K562 (cell line): Measurements from ENCODE around the gene BLOC1S4. TPM values are rescaled to one million over a fixed set of nuclear protein-coding genes. Genes with fewer than 3 reads are reported as not detected.

Experiments
- ADNP ChIP-seq: fragments of 200-800 bp; sonication (Bioruptor generic); IDR thresholded peaks from 2 replicates; pipeline ENCODE4 v1.6.1; 2016; ENCODE audit warnings: missing genetic modification characterization, missing compliant biosample characterization
- BCOR ChIP-seq: fragments of 450-650 bp; IDR thresholded peaks from 2 replicates; pipeline ENCODE4 v1.6.1; 2016
- CC2D1A ChIP-seq: fragments of 450-650 bp; IDR thresholded peaks from 2 replicates; pipeline ENCODE4 v1.6.1; 2017; ENCODE audit warnings: mild to moderate bottlenecking
- FOSL1 ChIP-seq: fragments of 200-800 bp; sonication (Bioruptor generic); conservative IDR thresholded peaks from 2 replicates; pipeline ENCODE4 v1.6.1; 2016; ENCODE audit warnings: missing genetic modification characterization, missing compliant biosample characterization
- LEF1 ChIP-seq: fragments of 450-650 bp; IDR thresholded peaks from 2 replicates; pipeline ENCODE4 v1.6.1; 2016; ENCODE audit warnings: mild to moderate bottlenecking
- MYC ChIP-seq, 2 experiments: fragments of 250-450 bp in 1 of 2; sonication (Bioruptor Pico) in 1 of 2; IDR thresholded peaks; 2 replicates each; pipeline versions ENCODE4 v1.5.1 to v1.6.1; 2012 to 2021; ENCODE audit warnings: low read depth in 2 of 2, borderline replicate concordance in 1 of 2, improper control_type of control experiment in 1 of 2, low read length in 1 of 2, mild to moderate bottlenecking in 1 of 2, moderate library complexity in 1 of 2
- RBFOX2 ChIP-seq: fragments of 200-400 bp; formaldehyde crosslinking; IDR thresholded peaks from 2 replicates; pipeline ENCODE4 v1.6.1; 2017; ENCODE audit warnings: low read depth, mild to moderate bottlenecking, low read length, moderate library complexity
- SP1 ChIP-seq: sonication (generic); formaldehyde crosslinking; IDR thresholded peaks from 2 replicates; pipeline ENCODE4 v1.8.1; 2022; ENCODE audit warnings: mild to moderate bottlenecking, missing genetic modification reagents
- ZNF431 ChIP-seq: sonication (generic); formaldehyde crosslinking; IDR thresholded peaks from 2 replicates; pipeline ENCODE4 v1.8.0; 2022; ENCODE audit warnings: mild to moderate bottlenecking, missing genetic modification reagents
- polyA plus RNA-seq, 8 experiments: library from polyadenylated mRNA; depleted of rRNA in 4 of 8; stranded (reverse) in 5 of 8; unstranded in 3 of 8; fragments of >200 nt; fragmentation: Nextera tagmentation in 2 of 8; fragmentation: Illumina TruSeq in 1 of 8; extraction: Ambion mirVana in 2 of 8; extraction: Trizol in 1 of 8; gene quantifications; 2 replicates each; pipeline versions ENCODE4 v1.2.1 to v1.2.3, GENCODE V29; 2011 to 2014; ENCODE audit warnings: inconsistent platforms in 1 of 8, missing spikeins in 1 of 8
- total RNA-seq, 7 experiments: library from RNA; depleted of rRNA in 6 of 7; stranded (reverse); fragments of >200 nt in 6 of 7; fragmentation: Illumina TruSeq in 2 of 7; extraction: Trizol in 2 of 7; gene quantifications; 2 replicates each; pipeline versions ENCODE4 v1.2.1 to v1.2.3, GENCODE V29; 2011 to 2021; ENCODE audit warnings: low replicate concordance in 1 of 7
- TF ChIP-seq, protein P1 (sequence below): fragments of 200-600 bp; sonication (generic); IDR thresholded peaks from one replicate; pipeline ENCODE4 v1.6.1; 2012; ENCODE audit warnings: mild to moderate bottlenecking, low read depth, low read length, inconsistent platforms
- TF ChIP-seq, protein P2 (sequence below): fragments of 200-400 bp; formaldehyde crosslinking; IDR thresholded peaks from 2 replicates; pipeline ENCODE4 v1.6.1; 2017; ENCODE audit warnings: mild to moderate bottlenecking, low read depth, low read length, moderate library complexity

BLOC1S4 gene
- total and polyA plus RNA-seq, 9 of the 15 experiments (the other 6 are each of a cell fraction or from before 2014, with no cell fraction given), result 3.1 to 31.6 (median 11.2) TPM

DNA sequence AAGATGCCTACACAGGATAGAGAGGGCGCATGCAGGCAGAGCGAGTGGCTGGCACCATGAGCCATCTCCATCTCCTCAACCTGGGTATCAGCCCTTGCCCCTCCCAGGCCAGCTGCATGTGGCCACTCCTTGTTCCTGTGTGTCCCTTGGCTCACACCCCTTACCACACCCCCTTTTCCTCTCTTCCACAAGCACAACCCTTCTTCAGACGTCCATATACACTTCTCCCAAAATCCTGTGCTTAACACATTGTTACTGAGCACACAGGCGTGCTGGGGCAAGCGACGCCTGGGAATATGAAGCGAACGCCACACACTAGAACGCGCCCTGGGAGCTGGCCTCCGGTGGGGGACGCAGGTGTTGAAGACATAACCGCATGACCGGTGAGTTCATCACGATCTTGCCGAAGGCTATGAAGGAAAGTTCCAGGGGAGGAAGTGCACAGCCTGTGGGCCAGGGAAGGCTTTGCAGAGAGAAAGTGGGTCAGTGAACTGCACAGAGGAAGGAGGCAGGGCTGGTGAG lies 47.4 kb downstream of the BLOC1S4 start (continued):
- TF ChIP-seq, protein P1, sequence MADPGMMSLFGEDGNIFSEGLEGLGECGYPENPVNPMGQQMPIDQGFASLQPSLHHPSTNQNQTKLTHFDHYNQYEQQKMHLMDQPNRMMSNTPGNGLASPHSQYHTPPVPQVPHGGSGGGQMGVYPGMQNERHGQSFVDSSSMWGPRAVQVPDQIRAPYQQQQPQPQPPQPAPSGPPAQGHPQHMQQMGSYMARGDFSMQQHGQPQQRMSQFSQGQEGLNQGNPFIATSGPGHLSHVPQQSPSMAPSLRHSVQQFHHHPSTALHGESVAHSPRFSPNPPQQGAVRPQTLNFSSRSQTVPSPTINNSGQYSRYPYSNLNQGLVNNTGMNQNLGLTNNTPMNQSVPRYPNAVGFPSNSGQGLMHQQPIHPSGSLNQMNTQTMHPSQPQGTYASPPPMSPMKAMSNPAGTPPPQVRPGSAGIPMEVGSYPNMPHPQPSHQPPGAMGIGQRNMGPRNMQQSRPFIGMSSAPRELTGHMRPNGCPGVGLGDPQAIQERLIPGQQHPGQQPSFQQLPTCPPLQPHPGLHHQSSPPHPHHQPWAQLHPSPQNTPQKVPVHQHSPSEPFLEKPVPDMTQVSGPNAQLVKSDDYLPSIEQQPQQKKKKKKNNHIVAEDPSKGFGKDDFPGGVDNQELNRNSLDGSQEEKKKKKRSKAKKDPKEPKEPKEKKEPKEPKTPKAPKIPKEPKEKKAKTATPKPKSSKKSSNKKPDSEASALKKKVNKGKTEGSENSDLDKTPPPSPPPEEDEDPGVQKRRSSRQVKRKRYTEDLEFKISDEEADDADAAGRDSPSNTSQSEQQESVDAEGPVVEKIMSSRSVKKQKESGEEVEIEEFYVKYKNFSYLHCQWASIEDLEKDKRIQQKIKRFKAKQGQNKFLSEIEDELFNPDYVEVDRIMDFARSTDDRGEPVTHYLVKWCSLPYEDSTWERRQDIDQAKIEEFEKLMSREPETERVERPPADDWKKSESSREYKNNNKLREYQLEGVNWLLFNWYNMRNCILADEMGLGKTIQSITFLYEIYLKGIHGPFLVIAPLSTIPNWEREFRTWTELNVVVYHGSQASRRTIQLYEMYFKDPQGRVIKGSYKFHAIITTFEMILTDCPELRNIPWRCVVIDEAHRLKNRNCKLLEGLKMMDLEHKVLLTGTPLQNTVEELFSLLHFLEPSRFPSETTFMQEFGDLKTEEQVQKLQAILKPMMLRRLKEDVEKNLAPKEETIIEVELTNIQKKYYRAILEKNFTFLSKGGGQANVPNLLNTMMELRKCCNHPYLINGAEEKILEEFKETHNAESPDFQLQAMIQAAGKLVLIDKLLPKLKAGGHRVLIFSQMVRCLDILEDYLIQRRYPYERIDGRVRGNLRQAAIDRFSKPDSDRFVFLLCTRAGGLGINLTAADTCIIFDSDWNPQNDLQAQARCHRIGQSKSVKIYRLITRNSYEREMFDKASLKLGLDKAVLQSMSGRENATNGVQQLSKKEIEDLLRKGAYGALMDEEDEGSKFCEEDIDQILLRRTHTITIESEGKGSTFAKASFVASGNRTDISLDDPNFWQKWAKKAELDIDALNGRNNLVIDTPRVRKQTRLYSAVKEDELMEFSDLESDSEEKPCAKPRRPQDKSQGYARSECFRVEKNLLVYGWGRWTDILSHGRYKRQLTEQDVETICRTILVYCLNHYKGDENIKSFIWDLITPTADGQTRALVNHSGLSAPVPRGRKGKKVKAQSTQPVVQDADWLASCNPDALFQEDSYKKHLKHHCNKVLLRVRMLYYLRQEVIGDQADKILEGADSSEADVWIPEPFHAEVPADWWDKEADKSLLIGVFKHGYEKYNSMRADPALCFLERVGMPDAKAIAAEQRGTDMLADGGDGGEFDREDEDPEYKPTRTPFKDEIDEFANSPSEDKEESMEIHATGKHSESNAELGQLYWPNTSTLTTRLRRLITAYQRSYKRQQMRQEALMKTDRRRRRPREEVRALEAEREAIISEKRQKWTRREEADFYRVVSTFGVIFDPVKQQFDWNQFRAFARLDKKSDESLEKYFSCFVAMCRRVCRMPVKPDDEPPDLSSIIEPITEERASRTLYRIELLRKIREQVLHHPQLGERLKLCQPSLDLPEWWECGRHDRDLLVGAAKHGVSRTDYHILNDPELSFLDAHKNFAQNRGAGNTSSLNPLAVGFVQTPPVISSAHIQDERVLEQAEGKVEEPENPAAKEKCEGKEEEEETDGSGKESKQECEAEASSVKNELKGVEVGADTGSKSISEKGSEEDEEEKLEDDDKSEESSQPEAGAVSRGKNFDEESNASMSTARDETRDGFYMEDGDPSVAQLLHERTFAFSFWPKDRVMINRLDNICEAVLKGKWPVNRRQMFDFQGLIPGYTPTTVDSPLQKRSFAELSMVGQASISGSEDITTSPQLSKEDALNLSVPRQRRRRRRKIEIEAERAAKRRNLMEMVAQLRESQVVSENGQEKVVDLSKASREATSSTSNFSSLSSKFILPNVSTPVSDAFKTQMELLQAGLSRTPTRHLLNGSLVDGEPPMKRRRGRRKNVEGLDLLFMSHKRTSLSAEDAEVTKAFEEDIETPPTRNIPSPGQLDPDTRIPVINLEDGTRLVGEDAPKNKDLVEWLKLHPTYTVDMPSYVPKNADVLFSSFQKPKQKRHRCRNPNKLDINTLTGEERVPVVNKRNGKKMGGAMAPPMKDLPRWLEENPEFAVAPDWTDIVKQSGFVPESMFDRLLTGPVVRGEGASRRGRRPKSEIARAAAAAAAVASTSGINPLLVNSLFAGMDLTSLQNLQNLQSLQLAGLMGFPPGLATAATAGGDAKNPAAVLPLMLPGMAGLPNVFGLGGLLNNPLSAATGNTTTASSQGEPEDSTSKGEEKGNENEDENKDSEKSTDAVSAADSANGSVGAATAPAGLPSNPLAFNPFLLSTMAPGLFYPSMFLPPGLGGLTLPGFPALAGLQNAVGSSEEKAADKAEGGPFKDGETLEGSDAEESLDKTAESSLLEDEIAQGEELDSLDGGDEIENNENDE, result no peak
- TF ChIP-seq RBFOX2 (no peak), ZNF431 (CRISPR knock-in tag) (no peak), ADNP (tag) (no peak), CC2D1A (0 out of 2 replicates have a peak, but pooled peaks have one; percentile 62), SP1 (CRISPR knock-in tag) (peak; percentile 43; the same call in 1 of the 2 replicates), MYC (IDR thresholded peaks at IDR 0.05; ENCODE audit: low read depth, low read length) (peak; percentile 31; the same call in 1 of the 2 replicates), MYC (CRISPR knock-in tag; IDR thresholded peaks at IDR 0.05; ENCODE audit: borderline replicate concordance, low read depth) (no peak), BCOR (peak; percentile 26; the same call in 1 of the 2 replicates), LEF1 (0 out of 2 replicates have a peak, but pooled peaks have one; percentile 42), FOSL1 (0 out of 2 replicates have a peak, but pooled peaks have one; percentile 23)
- TF ChIP-seq, protein P2, sequence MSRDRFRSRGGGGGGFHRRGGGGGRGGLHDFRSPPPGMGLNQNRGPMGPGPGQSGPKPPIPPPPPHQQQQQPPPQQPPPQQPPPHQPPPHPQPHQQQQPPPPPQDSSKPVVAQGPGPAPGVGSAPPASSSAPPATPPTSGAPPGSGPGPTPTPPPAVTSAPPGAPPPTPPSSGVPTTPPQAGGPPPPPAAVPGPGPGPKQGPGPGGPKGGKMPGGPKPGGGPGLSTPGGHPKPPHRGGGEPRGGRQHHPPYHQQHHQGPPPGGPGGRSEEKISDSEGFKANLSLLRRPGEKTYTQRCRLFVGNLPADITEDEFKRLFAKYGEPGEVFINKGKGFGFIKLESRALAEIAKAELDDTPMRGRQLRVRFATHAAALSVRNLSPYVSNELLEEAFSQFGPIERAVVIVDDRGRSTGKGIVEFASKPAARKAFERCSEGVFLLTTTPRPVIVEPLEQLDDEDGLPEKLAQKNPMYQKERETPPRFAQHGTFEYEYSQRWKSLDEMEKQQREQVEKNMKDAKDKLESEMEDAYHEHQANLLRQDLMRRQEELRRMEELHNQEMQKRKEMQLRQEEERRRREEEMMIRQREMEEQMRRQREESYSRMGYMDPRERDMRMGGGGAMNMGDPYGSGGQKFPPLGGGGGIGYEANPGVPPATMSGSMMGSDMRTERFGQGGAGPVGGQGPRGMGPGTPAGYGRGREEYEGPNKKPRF, result no peak
